ENCODE results near the gene PACSIN3.
A peak's percentile ranks its signal among the peaks of the same experiment; 100 is the strongest.

Gene PACSIN3

DNA sequence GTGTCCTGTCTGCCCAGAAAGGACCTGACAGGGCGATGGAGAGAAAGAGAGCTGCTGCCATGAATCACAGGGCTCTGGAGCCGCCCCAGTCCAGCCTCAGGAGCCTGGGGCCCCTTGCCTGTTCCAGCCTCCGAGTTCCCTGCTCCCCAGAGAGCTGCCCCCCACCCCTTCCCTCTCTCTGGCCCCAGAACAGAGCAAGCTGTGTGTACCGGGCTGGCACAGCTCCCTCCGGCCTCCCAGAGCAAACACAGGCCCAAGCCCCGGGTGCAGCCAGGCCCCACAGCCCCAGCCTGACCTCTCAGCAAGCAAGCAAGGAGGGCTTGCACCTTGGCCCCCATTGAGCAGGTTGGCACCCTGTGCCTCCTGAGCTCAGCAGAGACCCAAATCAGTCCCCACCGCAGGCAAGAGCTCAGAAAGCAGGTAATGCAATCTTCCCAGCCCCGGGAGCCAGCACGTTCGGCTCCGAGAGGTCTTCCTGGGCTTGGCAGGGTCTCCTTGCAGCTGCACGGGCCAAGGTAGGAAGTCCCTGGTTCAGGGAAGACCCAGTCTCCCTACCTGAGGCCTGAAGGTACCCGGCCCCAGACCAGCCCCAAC lies 1.4 kb downstream of the PACSIN3 start:
- no peak overlapping the region for H3K4me3 Mint-ChIP-seq
- H3K27ac Mint-ChIP-seq: no peak overlapping the region
- no peaks in the 10 kb centered on the region for H3K36me3 Mint-ChIP-seq (ENCODE audit: low read depth)
- H3K27me3 Mint-ChIP-seq: peaks cover 18% of the 10 kb centered on the region
- no peaks in the 10 kb centered on the region for H3K9me3 Mint-ChIP-seq
- peaks cover 11% of the 10 kb centered on the region for H3K4me1 Mint-ChIP-seq (ENCODE audit: low read depth)

DNA sequence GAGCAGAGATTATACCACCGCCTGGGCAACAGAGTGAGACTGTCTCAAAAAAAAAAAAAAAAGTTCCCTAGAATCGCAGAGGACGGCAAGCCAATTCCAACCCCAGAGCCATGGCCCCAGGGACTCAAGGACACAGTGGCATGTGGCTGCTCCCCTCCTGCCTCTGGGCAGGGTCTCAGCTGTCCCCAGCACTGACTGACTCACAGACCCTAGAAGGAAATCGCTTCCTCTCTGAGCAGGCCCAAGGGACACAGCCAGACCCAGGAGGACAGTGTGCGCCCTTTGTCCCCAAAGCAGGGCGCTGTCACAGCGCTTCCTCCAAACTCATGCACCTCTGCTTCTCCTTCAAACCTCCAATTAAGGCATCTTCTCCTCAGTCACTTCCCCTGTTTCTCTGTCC lies 2.3 kb downstream of the PACSIN3 start:
- no peaks in the 10 kb centered on the region for H3K36me3 Mint-ChIP-seq (ENCODE audit: low read depth)
- H3K27ac Mint-ChIP-seq: no peak overlapping the region
- H3K4me1 Mint-ChIP-seq (ENCODE audit: low read depth): peaks cover 11% of the 10 kb centered on the region
- H3K9me3 Mint-ChIP-seq: no peaks in the 10 kb centered on the region
- peaks cover 11% of the 10 kb centered on the region for H3K27me3 Mint-ChIP-seq
- no peak overlapping the region for H3K4me3 Mint-ChIP-seq

DNA sequence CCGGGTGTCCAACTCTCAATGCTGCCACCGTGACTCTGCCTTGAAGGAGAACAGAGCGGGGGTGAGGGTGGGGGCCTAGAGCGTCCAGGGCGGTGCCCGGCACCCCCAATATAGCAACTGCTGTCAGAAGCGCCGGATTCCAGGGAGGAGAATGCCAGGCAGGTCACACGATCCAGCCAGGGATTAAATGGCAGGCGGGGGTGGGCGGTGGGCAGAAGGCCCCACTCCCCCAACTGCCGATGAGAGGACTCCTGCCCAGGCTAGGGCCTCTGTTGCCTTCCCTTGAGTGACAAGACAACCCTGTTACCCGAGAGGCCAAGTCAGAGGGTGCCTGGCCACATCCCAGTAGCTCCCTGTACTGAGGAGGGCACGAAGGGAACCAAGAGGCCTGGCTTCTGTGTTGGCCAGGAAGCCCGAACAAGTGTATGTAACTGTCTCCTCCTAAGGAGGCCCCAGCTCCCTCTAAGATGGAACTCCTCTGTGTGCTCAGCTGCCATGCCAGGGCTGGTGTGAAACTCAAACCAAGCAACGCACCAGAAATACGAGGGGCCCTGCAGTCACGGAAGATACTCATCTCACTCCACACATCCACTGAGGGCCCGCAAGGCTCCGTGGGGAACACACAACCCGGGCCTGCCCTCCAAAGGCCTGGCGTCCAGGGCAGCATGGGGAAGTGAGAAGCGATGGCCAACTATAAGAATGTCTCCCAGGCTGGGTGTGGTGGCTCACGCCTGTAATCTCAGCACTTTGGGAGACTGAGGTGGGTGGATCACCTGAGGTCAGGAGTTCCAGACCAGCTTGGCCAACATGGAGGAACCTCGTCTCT lies 3.0 kb downstream of the PACSIN3 start:
- H3K27ac Mint-ChIP-seq: no peak overlapping the region
- peaks cover 11% of the 10 kb centered on the region for H3K4me1 Mint-ChIP-seq (ENCODE audit: low read depth)
- no peaks in the 10 kb centered on the region for H3K36me3 Mint-ChIP-seq (ENCODE audit: low read depth)
- H3K9me3 Mint-ChIP-seq: no peaks in the 10 kb centered on the region
- H3K4me3 Mint-ChIP-seq: no peak overlapping the region
- H3K27me3 Mint-ChIP-seq: peaks cover 11% of the 10 kb centered on the region

DNA sequence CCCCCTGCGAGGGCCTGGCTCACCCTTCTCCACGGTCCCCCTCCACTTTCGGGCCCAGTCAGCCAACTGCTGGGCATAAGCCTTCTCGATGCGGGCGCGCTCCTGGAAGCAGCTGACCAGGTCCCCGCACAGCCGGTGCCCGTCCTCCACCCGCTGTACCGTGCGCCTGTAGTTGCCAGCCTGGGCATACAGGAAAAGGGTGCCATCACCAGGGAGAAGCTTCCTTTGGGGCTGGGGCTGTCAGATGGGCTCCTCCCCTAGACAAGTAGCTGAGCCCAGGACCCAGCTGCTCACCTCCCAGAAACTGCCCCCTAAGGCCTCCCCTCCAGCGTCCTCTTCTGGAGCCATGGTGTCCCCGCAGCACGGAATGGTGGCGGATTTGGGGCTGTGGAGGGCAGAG lies 3.9 kb downstream of the PACSIN3 start:
- no peaks in the 10 kb centered on the region for H3K9me3 Mint-ChIP-seq
- H3K36me3 Mint-ChIP-seq (ENCODE audit: low read depth): no peaks in the 10 kb centered on the region
- H3K4me1 Mint-ChIP-seq (ENCODE audit: low read depth): peaks cover 14% of the 10 kb centered on the region
- H3K4me3 Mint-ChIP-seq: no peak overlapping the region
- peaks cover 5% of the 10 kb centered on the region for H3K27me3 Mint-ChIP-seq
- no peak overlapping the region for H3K27ac Mint-ChIP-seq

DNA sequence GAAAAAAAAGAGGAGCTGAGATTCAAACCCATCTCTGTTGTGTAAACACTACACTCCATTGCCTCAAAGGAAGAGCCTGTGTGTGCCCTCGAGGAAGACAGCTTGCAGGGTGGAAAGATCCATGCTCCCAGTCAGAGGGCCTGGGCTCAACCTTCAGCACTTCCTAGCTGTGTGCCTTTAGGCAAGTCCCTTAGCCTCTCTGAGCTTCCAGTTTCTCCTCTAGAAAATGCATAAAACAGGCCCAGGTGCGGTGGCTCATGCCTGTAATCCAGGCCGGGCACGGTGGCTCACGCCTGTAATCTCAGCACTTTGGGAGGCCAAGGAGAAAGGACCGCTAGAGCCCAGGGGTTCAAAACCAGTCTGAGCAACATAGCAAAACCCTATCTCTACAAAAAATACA lies 5.0 kb downstream of the PACSIN3 start:
- Mint-ChIP-seq H3K9me3 (no peaks in the 10 kb centered on the region), H3K27ac (no peak overlapping the region), H3K36me3 (ENCODE audit: low read depth) (peaks cover under 1% of the 10 kb centered on the region), H3K27me3 (peaks cover 4% of the 10 kb centered on the region), H3K4me1 (ENCODE audit: low read depth) (peaks cover 10% of the 10 kb centered on the region), H3K4me3 (no peak overlapping the region)

DNA sequence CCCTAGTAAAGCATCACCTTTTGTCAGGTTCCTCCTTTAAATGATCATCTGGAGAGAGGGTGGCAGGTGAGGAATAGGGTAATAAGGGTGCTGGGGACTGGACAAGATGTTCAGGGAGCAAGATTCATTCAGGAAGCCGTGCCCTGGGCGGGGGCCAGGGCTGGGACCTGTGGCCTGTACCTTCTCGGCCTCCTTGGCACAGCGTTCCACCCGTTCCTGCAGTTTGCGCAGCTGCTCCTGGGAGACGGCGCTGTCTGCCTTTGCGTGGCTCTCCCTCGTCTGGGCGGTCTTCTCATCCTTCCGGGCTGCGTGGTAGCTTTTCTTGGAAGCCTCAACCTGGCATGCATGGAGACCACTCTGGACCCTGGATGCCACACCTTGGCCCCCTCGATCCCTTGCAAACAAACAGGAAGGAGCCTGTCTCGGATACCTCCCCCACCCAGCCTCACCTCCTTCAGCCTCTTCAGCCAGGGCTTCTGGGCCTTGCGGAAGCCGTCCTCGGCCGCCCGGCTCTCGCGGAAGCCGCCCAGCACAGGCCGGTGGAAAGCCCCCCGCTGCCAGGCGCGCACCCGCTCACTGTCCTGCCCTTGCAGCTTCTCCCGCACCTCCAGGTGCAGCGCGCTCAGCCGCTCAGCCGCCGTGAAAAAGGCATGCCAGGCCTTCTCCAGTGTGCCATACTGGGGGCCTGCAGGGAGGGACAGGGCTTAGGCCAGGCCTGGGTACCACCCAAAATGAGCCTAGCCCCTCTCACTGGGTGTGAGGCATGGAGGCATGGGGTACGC lies 6.0 kb downstream of the PACSIN3 start:
- Mint-ChIP-seq H3K27me3 (peaks cover 4% of the 10 kb centered on the region), H3K4me3 (no peak overlapping the region), H3K27ac (no peak overlapping the region), H3K4me1 (ENCODE audit: low read depth) (peaks cover 20% of the 10 kb centered on the region), H3K36me3 (ENCODE audit: low read depth) (peaks cover 7% of the 10 kb centered on the region), H3K9me3 (no peaks in the 10 kb centered on the region)

DNA sequence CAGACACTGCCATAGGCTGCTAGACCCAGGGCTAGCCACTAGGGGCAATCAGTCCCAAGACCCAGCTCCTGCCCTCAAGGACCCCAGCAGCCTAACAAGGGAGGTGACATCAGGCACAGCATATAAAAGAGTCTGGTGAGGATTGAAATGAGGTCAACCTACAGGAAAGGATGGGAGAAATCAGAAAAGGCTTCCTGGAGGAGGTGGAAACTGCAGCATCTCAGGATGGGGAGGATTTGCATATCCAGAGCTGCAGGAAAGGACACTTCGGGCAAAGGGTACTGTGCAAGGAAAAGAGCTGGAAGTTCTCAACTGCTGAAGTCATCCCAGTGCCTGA lies 6.6 kb downstream of the PACSIN3 start:
- Mint-ChIP-seq H3K4me3 (no peak overlapping the region), H3K4me1 (ENCODE audit: low read depth) (peaks cover 25% of the 10 kb centered on the region), H3K27ac (no peak overlapping the region), H3K36me3 (ENCODE audit: low read depth) (peaks cover 13% of the 10 kb centered on the region), H3K27me3 (peaks cover 4% of the 10 kb centered on the region), H3K9me3 (no peaks in the 10 kb centered on the region)

DNA sequence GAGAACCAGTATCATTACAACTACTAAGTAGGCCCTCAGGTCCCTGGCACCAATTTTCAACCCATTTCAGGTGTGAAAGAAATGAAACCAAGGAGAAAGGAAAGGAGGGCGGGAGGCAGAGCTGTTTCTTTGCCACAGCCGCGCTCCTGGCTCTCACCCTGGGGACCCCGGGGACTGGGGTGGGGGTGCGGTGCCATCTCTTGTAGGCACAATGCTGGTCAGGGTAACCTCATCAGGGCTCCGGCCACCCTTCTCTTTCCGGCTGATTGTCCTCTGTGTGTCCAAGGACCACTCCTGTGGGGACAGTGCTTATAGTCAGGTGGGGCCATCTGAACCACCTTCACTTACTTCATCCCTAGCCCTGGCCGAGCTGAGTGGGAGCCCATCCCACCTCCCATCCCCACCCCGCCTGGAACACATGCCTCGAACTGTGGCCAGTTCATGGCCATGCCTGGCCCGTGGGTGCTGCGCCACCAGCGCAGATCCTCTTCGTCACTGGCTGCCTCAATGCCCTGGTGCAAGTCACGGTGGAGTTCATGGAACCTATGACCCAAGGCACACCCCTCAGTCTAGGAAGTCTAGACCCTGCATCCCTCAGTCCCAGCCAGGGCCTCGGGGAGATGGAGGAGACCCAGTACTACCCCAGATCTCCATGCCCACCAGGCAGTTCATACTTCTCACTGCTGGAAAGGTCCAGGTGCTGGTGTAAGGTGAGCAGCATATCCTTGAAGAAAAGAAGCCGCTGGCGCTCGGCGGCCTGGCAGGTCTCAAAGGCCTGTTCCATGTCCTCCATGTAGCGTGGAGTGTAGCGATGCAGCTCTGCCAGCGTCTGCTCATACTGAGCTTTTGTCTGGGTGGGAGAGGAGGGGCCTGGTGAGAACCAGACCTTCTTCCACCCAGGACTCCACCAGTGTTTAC lies 7.2 kb downstream of the PACSIN3 start:
- Mint-ChIP-seq H3K4me3 (no peak overlapping the region), H3K9me3 (no peaks in the 10 kb centered on the region), H3K27me3 (peaks cover 4% of the 10 kb centered on the region), H3K4me1 (ENCODE audit: low read depth) (peaks cover 28% of the 10 kb centered on the region), H3K36me3 (ENCODE audit: low read depth) (peaks cover 14% of the 10 kb centered on the region), H3K27ac (no peak overlapping the region)

DNA sequence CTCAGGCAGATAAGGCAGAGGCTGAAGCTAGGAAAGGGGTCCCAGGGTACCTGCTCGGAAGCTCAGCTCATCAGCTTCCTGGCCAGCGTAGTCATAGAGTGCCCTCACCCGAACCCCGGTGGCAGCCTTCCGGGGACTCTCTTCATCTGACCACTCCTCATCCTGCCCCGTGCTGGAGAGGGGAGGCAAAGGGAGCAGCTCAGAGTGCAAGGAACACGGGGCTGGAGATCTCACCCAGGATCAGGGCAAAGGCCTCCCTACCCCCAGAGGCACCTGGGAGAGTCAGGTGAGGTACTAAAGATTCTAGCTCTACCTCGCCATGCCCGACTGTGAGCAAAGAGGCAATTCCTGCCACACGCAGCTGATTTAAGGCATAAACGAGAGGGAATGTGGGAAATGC lies 7.9 kb downstream of the PACSIN3 start:
- H3K9me3 Mint-ChIP-seq: no peaks in the 10 kb centered on the region
- H3K27me3 Mint-ChIP-seq: peaks cover under 1% of the 10 kb centered on the region
- H3K27ac Mint-ChIP-seq: no peak overlapping the region
- H3K36me3 Mint-ChIP-seq (ENCODE audit: low read depth): peaks cover 19% of the 10 kb centered on the region
- H3K4me3 Mint-ChIP-seq: no peak overlapping the region
- H3K4me1 Mint-ChIP-seq (ENCODE audit: low read depth): peaks cover 34% of the 10 kb centered on the region

DNA sequence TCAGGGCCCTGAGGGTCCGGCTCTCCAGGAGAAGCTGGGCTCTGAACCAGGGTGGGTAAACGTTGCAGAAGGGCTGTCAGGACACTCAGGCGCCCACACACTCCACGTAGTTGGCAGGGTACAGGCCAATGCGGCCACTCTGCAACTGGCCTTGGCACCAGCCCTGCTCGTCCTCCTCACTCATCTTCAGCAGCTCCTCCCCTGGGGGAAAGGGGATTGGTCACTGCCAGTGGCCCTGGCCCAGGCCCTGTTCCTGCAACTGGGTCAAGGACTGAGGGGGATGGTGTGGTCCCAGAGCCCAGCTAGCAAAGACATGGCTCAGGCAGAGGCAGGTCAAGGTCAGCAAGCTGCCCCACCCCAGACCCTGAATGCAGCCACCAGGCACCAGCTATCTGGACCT lies 8.4 kb downstream of the PACSIN3 start:
- Mint-ChIP-seq H3K4me1 (ENCODE audit: low read depth) (peaks cover 39% of the 10 kb centered on the region), H3K27me3 (no peaks in the 10 kb centered on the region), H3K4me3 (peak overlapping the region; percentile 94), H3K9me3 (no peaks in the 10 kb centered on the region), H3K27ac (peak overlapping the region; percentile 99), H3K36me3 (ENCODE audit: low read depth) (peaks cover 23% of the 10 kb centered on the region)

DNA sequence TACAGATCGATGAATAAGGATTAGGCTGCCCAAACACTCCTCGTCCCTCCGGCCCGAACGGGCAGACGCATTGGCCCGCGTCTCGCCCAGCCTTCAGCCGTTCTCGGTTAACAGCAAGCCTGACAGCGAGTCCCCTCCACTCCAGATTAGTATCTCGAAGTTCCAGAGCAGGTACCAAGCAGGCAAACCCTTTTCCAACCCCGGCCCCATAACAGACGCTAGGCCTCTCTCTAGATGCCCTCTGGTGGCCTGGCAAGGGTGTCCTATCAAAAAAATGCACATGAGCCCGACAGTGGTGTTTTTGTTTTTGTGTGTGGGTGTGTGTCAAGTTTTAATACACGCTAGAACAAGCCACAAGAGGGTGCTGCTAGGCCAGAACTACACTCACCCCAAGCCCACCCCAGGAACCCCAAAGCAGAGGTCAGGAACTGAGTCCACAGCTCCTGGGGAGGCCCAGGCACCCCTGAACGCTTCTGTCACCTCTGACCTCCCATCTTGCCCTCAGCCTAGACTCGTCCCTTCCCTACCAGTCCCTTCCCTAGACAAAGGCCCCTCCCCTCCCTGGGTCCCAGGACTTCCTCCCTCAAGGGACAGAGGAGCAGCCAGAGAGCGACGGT lies 8.9 kb downstream of the PACSIN3 start:
- Mint-ChIP-seq H3K9me3 (no peaks in the 10 kb centered on the region), H3K27me3 (no peaks in the 10 kb centered on the region), H3K27ac (peak overlapping the region; percentile 99), H3K4me1 (ENCODE audit: low read depth) (peaks cover 42% of the 10 kb centered on the region), H3K36me3 (ENCODE audit: low read depth) (peaks cover 26% of the 10 kb centered on the region), H3K4me3 (peak overlapping the region; percentile 94)

DNA sequence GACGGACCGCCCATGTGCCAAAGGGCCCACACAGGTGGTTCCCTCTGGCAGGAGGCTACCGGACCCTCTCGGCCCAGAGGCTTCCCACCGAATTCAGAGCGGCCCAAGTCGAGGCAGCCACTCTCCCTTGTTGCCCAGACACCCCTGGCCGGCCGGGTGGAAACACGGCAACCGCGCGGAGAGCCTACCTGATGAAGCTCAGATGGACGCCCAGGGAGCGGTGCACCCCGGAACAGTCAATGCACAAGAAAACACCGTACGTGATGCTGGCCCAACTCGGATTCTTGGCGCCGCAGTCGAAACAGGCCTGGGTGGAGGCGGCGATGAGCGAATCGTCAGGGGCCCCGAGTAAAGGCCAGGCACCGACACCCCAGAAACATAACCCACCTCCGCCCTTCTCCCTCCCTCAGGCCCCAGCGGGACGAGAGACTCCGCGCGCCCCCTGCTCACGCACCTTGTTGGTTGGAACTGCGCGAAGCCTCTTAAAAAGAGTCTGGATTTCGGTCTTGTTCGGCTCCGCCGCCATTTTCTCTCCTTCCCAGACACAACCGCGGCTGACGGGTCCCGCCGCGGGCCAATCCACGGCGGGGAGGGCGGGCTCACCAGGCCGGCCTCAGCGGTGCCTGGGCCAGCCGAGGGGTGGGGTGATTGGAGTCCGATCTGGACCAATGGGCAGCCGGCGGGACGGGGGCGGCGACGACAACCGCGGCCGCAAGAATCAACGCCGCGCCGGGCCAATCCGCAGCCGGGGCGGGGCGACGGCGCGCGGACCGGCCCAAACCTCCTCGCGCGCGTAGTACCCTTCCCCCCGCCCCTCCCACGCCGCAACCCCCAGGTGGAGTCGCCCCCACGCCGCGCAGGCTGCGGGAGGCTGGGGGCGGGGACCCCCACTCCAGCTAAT lies 9.7 kb downstream of the PACSIN3 start, which contains the start of gene ARFGAP2:
ARFGAP2 (minus strand) TSS at position 552 of the 901 bp plus-strand sequence; CDS start at position 526, 26 bp downstream.
- peak within 1 kb of the TSS; percentile 94 for H3K4me3 Mint-ChIP-seq
- peak within 1 kb of the TSS; percentile 99 for H3K27ac Mint-ChIP-seq
- H3K27me3 Mint-ChIP-seq: no peaks in the 10 kb centered on the region
- H3K9me3 Mint-ChIP-seq: no peaks in the 10 kb centered on the region
- peaks cover 31% of the 10 kb centered on the region for H3K36me3 Mint-ChIP-seq (ENCODE audit: low read depth)
- H3K4me1 Mint-ChIP-seq (ENCODE audit: low read depth): peaks cover 45% of the 10 kb centered on the region

DNA sequence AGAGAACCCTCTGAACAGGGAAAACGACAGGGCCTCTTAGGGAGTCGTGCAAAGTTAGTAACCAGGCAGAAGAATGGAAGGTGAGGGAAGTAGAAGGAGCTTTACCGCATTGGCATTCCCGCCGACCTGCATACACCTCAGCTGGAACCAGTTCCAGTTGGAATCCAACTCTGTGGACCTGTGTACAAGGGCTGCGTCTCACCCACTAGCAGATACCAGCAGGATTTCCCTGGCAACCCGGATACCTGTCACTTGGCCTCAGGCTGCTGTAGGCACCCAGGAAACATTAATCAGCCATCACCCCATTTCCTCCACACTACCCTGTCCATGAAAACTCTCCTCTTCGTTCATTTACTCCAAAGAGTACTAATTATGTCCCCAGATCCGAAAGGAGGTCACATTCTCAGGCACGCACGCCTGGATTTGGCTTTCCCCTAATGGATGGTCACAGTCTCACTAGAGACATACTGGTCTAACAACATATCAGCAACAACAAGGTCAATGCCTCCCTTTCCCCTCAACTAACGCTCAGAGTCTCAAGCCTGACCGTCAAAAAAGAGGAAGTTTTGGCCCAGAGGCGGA lies 10.4 kb downstream of the PACSIN3 start:
- H3K36me3 Mint-ChIP-seq (ENCODE audit: low read depth): peaks cover 38% of the 10 kb centered on the region
- H3K4me1 Mint-ChIP-seq (ENCODE audit: low read depth): peaks cover 46% of the 10 kb centered on the region
- peak overlapping the region; percentile 92 for H3K4me3 Mint-ChIP-seq

More for the DNA sequence above, 10.4 kb downstream of the PACSIN3 start:
- H3K27ac Mint-ChIP-seq: peak overlapping the region; percentile 97
- H3K9me3 Mint-ChIP-seq: no peaks in the 10 kb centered on the region
- H3K27me3 Mint-ChIP-seq: no peaks in the 10 kb centered on the region

Measured in stimulated activated naive CD8-positive, alpha-beta T cell treated with anti-CD3 and anti-CD28 coated beads, Interleukin-15, Interleukin-2, amounts not matched to agents 100 ng/mL and 50 ng/mL, for 24 hours (primary cell).